Activated B cell treated with CpG ODN at 0.5 μM for 24 hours (primary cell): ENCODE data around the gene RSPH4A. TPM values are rescaled to one million over a fixed set of nuclear protein-coding genes. Genes with fewer than 3 reads are reported as not detected.
A peak's percentile ranks its signal among the peaks of the same experiment; 100 is the strongest.
"Not testable (repeated sequence)": the region's sequence is repeated elsewhere in the genome, so short reads cannot be mapped to it uniquely, and the experiment has no call there.

Experiments
- ATAC-seq: fragments of 200-7000 bp; cut with Tn5 transposase; one replicate; pipeline ENCODE4 v1.10.0; 2021; ENCODE audit warnings: low read depth, mild to moderate bottlenecking, moderate library complexity
- CTCF ChIA-PET: fragments of 350-600 bp; sonication (Branson Sonifier 250); formaldehyde crosslinking; loops from one replicate; lab custom pipeline; 2021; ENCODE audit warnings: antibody characterized with exemption; lab: Charles Lee
- POLR2A ChIA-PET: fragments of 350-600 bp; sonication (Branson Sonifier 250); formaldehyde crosslinking; loops from one replicate; lab custom pipeline; 2021; ENCODE audit warnings: antibody characterized with exemption; lab: Charles Lee
- DNase-seq: peaks from one replicate; pipeline ENCODE4 v3.0.0; 2022
- H3K27ac Mint-ChIP-seq: one replicate; pipeline ENCODE4 v1.8.0; 2020; ENCODE audit warnings: mixed read lengths
- H3K27me3 Mint-ChIP-seq: one replicate; pipeline ENCODE4 v1.8.0; 2021; ENCODE audit warnings: mixed read lengths
- H3K36me3 Mint-ChIP-seq: one replicate; pipeline ENCODE4 v1.8.0; 2021; ENCODE audit warnings: low read depth, mixed read lengths
- H3K4me1 Mint-ChIP-seq: one replicate; pipeline ENCODE4 v1.8.0; 2021; ENCODE audit warnings: mixed read lengths
- H3K4me3 Mint-ChIP-seq: one replicate; pipeline ENCODE4 v1.8.0; 2020; ENCODE audit warnings: mild to moderate bottlenecking, mixed read lengths
- H3K9me3 Mint-ChIP-seq: one replicate; pipeline ENCODE4 v1.8.0; 2020; ENCODE audit warnings: mixed read lengths
- CTCF ChIP-seq: fragments of 200-600 bp; IDR thresholded peaks from one replicate; pipeline ENCODE4 v1.8.0; 2022; ENCODE audit warnings: antibody characterized with exemption, mild to moderate bottlenecking
- intact Hi-C: fragments of 100-400 bp; cut with micrococcal nuclease; formaldehyde crosslinking; loops from one replicate; pipeline ENCODE4 v1.15.1; 2024
- total RNA-seq: library from RNA; stranded (reverse); gene quantifications from 2 replicates; pipeline ENCODE4 v1.2.3, GENCODE V29; 2022

Gene RSPH4A
- total RNA-seq, 1 donor from 2014 or later, result 0.40 TPM

DNA sequence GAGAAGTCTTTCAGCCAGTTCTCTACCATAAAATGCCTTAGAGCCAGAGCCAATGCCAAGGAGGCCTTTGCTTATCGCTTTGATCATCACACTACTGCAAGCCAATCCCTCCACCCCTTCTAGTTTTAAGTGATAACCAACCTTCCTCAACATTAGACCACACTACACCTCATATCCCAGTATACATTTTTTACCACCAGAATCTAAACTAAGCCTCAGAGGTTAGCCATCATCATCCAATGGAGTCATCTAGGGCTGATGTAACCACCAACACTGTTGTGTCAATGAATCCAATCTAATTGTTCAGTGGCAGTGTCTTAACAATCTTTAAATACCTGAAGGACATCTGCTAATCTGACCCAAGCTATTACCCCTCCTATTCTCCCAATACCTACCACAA is 45.9 kb downstream of the RSPH4A start:
- no peak for TF ChIP-seq CTCF
- H3K9me3 Mint-ChIP-seq, result no peaks in the 10 kb centered on the region

DNA sequence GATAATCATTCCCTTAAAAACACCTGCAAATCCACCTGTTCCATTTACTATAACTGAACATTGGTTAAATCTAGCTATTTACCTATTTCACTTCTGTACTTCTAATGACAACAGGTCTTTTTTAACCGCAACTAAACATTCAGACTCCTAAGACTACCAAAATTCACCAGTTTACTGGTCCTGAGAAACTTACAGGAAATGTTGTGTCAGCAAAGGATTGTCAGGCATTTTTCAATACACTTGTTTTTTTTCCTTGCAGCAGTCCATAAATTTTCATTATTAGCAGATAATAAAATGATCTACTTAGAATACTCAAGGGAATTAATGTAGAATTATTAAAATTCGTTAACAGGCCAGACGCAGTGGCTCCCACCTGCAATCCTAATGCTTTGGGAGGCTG is 47.0 kb downstream of the RSPH4A start:
- DNase-seq (no peak), ATAC-seq (no peak)
- Mint-ChIP-seq H3K36me3 (peaks cover 40% of the 10 kb centered on the region), H3K4me1 (peaks cover 54% of the 10 kb centered on the region), H3K4me3 (no peak overlapping the region), H3K9me3 (no peaks in the 10 kb centered on the region), H3K27me3 (no peaks in the 10 kb centered on the region), H3K27ac (no peak overlapping the region)
- intact Hi-C loops, result no loop called here
- ChIA-PET CTCF (no interaction called here), POLR2A (no interaction called here)
- TF ChIP-seq CTCF, result no peak

More for the DNA sequence above, 45.9 kb downstream of the RSPH4A start:
- ChIA-PET CTCF (no interaction called here), POLR2A (no interaction called here)
- no peak overlapping the region for H3K27ac Mint-ChIP-seq
- intact Hi-C loops, result no loop called here
- no peak overlapping the region for H3K4me3 Mint-ChIP-seq
- peaks cover 44% of the 10 kb centered on the region for H3K4me1 Mint-ChIP-seq
- no peaks in the 10 kb centered on the region for H3K27me3 Mint-ChIP-seq
- ATAC-seq (no peak), DNase-seq (no peak)
- peaks cover 45% of the 10 kb centered on the region for H3K36me3 Mint-ChIP-seq

DNA sequence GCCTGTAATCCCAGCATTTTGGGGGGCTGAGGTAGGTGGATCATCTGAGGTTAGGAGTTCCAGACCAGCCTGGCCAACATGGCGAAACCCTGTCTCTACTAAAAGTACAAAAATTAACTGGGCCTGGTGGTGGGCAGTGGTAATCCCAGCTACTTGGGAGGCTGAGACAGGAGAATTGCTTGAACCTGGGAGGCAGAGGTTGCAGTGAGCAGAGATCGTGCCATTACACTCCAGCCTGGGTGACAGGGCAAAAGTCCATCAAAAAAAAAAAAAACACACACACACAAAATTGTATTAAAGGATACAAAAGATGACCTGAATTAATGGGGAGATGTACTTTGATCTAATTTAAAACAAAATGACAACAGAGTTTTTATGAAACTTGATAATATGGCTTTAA is 47.9 kb downstream of the RSPH4A start:
- H3K27me3 Mint-ChIP-seq, DNase-seq, H3K27ac Mint-ChIP-seq, intact Hi-C loops, H3K9me3 Mint-ChIP-seq, H3K4me3 Mint-ChIP-seq, CTCF ChIA-PET, ATAC-seq, POLR2A ChIA-PET: not testable (repeated sequence)
- peaks cover 42% of the 10 kb centered on the region for H3K36me3 Mint-ChIP-seq
- peaks cover 54% of the 10 kb centered on the region for H3K4me1 Mint-ChIP-seq

- no peak overlapping the region for H3K27ac Mint-ChIP-seq
- no peaks in the 10 kb centered on the region for H3K9me3 Mint-ChIP-seq
- ChIA-PET POLR2A (no interaction called here), CTCF (no interaction called here)
- H3K4me1 Mint-ChIP-seq, result peaks cover 54% of the 10 kb centered on the region
- H3K36me3 Mint-ChIP-seq, result peaks cover 33% of the 10 kb centered on the region
- H3K27me3 Mint-ChIP-seq, result no peaks in the 10 kb centered on the region
- ATAC-seq (no peak), DNase-seq (no peak)
- no peak for TF ChIP-seq CTCF
- intact Hi-C loops, result loop anchor here (5.0 kb wide), 2 partner anchors 388 to 563 kb away; partner anchors contain the start of genes NT5DC1 and TSPYL1
- peak overlapping the region; percentile 0 for H3K4me3 Mint-ChIP-seq
Measured at GRCh38 chr6:116665464-116665863, 49.2 kb downstream of the RSPH4A start.

- H3K4me1 Mint-ChIP-seq, result peaks cover 47% of the 10 kb centered on the region
- H3K27me3 Mint-ChIP-seq, result peaks cover 4% of the 10 kb centered on the region
Measured at GRCh38 chr6:116666869-116667268, 50.6 kb downstream of the RSPH4A start.

More at GRCh38 chr6:116666869-116667268, 50.6 kb downstream of the RSPH4A start:
- no peak for TF ChIP-seq CTCF
- no peaks in the 10 kb centered on the region for H3K9me3 Mint-ChIP-seq
- DNase-seq, result no peak
- H3K27ac Mint-ChIP-seq, result no peak overlapping the region
- peak overlapping the region; percentile 15 for H3K4me3 Mint-ChIP-seq
- ChIA-PET POLR2A (no interaction called here), CTCF (interaction anchor here (0.9 kb wide), 1 partner anchor 14 kb away, joined by 3 read pairs; the partner anchor contains the start of gene KPNA5)
- intact Hi-C loops, result loop anchor here (5.0 kb wide), 2 partner anchors 390 to 565 kb away; partner anchors contain the start of genes NT5DC1 and TSPYL1
- H3K36me3 Mint-ChIP-seq, result peaks cover 27% of the 10 kb centered on the region
- ATAC-seq, result no peak
